GM12891 (cell line): Measurements from ENCODE around the gene AFAP1.

Experiments
- POLR2A ChIP-seq: IDR thresholded peaks from 2 replicates; pipeline ENCODE4 v1.6.1; 2011; ENCODE audit warnings: low read depth, low read length, control low read depth
- TAF1 ChIP-seq: IDR thresholded peaks from 2 replicates; pipeline ENCODE4 v1.6.1; 2011; ENCODE audit warnings: low read depth, low read length, control low read depth

DNA sequence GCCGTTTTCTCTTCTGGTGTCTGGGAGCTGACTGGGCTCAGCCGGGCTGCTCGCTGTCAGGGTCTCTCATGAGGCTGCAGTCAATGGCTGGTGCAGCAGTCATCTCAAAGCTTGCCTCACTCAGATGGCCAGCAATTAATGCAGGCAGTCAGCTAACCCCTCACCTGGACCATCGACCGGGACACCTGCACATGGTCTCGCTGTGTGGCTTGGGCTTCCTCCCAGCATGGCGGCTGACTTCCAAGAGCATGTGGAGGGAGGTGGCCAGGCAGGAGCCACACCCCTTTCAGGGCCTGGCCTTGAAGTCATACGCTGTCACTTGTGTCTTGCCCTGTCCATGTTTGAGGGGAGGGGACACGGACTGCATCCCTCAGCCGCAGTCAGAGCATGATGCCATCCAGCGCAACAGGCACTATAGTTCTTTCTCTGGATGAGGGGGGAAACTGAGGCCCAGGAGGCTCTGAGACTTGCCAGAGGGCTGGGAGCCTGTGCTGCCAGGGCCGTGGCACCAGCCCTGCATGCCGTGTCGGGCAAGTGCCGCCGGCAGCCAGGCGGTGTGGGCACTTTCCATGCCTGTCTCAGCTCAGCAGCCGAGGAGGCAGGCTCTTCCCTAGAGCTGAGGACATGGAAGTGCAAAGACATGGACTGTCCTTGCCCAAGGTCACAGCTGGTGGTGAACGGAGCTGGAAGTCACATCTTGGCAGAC is 201.8 kb downstream of the AFAP1 start:
- TF ChIP-seq POLR2A (no peak), TAF1 (no peak)
